Small intestine (tissue), 7 donors: ENCODE measurements around the gene DHODH. TPM values are rescaled to one million over a fixed set of nuclear protein-coding genes. Genes with fewer than 3 reads are reported as not detected.
A peak's percentile ranks its signal among the peaks of the same experiment; 100 is the strongest.
"Not testable (repeated sequence)": the region's sequence is repeated elsewhere in the genome, so short reads cannot be mapped to it uniquely, and the experiment has no call there.

Source experiments
- DNase-seq, 2 donors: peaks; one replicate each; pipeline versions ENCODE4 v3.0.0 to v3.0.0-alpha.2; 2013
- FAIRE-seq: peaks from 2 replicates; lab custom pipeline; 2012; peaks lifted over from hg19 to GRCh38; lab: Jason Lieb, UNC
- H3K27ac ChIP-seq, 3 donors: one replicate each; pipeline ENCODE4 v1.5.1; 2013; ENCODE audit warnings: low read length in 2 of 3, mild to moderate bottlenecking in 2 of 3, control low read depth in 1 of 3, inconsistent platforms in 1 of 3, low read depth in 1 of 3, moderate library complexity in 1 of 3
- H3K27me3 ChIP-seq, 3 donors: one replicate each; pipeline ENCODE4 v1.6.1; 2013; ENCODE audit warnings: low read length in 3 of 3, inconsistent platforms in 1 of 3; ENCODE audit not compliant: control insufficient read depth in 3 of 3, insufficient read depth in 3 of 3
- H3K36me3 ChIP-seq, 3 donors: one replicate each; pipeline ENCODE4 v1.6.1; 2013; ENCODE audit warnings: low read length in 3 of 3, inconsistent platforms in 1 of 3, low read depth in 1 of 3, mild to moderate bottlenecking in 1 of 3, moderate library complexity in 1 of 3; ENCODE audit not compliant: control insufficient read depth in 3 of 3, insufficient read depth in 2 of 3
- H3K4me1 ChIP-seq, 3 donors: one replicate each; pipeline ENCODE4 v1.6.1; 2013; ENCODE audit warnings: low read length in 2 of 3, inconsistent platforms in 1 of 3, low read depth in 1 of 3, mild to moderate bottlenecking in 1 of 3, moderate library complexity in 1 of 3; ENCODE audit not compliant: control insufficient read depth in 3 of 3, insufficient read depth in 2 of 3
- H3K4me3 ChIP-seq, 3 donors: one replicate each; pipeline ENCODE4 v1.5.1; 2013; ENCODE audit warnings: low read length in 3 of 3, control low read depth in 1 of 3, inconsistent platforms in 1 of 3, low read depth in 1 of 3, mild to moderate bottlenecking in 1 of 3, moderate library complexity in 1 of 3
- H3K9me3 ChIP-seq, 2 donors: one replicate each; pipeline ENCODE4 v1.6.1; 2013; ENCODE audit warnings: low read depth in 1 of 2, low read length in 1 of 2; ENCODE audit not compliant: control insufficient read depth in 2 of 2, insufficient read depth in 1 of 2
- WGBS, 3 donors: extraction: QIAGEN DNeasy Blood & Tissue Kit; methylation state at CpG; one replicate each; pipeline ENCODE4 v1.1.7; 2013; 5-methylcytosine and 5-hydroxymethylcytosine counted together
- polyA plus RNA-seq, 4 donors: library from polyadenylated mRNA; stranded (reverse) in 3 of 4; unstranded in 1 of 4; fragments of 200-250 nt in 3 of 4; fragments of 120-200 nt in 1 of 4; gene quantifications; one replicate each; pipeline versions ENCODE4 v1.2.1 to v1.2.3, GENCODE V29; 2013
- donor health status: healthy with polysubstance abuse.
- donor health status: control.
- donor health status: control.
- donor health status: Bipolar disorder and iron deficiency.
- donor health status: healthy.

The DHODH gene
- polyA plus RNA-seq, 4 donors: 1.1 to 8.3 (median 5.1) TPM

DNA sequence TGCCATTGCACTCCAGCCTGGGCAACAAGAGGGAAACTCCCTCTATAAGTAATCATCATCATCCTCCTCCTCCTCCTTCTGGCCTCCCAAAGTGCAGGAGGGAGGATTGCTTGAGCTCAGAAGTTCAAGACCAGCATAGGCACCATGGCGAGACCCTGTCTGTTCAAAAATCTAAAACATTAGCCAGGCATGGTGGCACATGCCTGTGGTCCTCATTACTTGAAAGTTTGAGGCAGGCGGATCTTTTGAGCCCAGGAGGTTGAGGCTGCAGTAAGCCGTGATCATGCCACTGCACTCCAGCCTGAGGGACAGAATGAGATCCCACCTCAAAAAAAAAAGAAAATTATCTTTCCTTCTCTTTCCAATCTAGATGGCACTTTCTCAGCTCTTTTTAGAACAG is 36.2 kb upstream of the DHODH start:
- 89 to 96% (median 93%) methylated on average over 3 of the region's 3 CpGs for WGBS, 3 donors
- FAIRE-seq: no peak
- Histone ChIP-seq H3K4me3 (no peak overlapping the region), H3K4me1 (no peaks in the 10 kb centered on the region), H3K9me3 (no peaks in the 10 kb centered on the region), H3K36me3 (no peaks in the 10 kb centered on the region), H3K27me3 (no peaks in the 10 kb centered on the region), H3K27ac (no peak overlapping the region)
- DNase-seq: no peak

GRCh38 chr16:71973001-71973400 is 35.5 kb upstream of the DHODH start:
- DNase-seq (no peak), FAIRE-seq (no peak)
- no peaks in the 10 kb centered on the region for H3K4me1 ChIP-seq
- H3K36me3 ChIP-seq: no peaks in the 10 kb centered on the region
- no peak overlapping the region for H3K4me3 ChIP-seq
- H3K27me3 ChIP-seq: no peaks in the 10 kb centered on the region
- no peak overlapping the region for H3K27ac ChIP-seq
- 64 to 84% (median 81%) methylated on average over 9 of the region's 9 CpGs for WGBS, 3 donors
- H3K9me3 ChIP-seq: no peaks in the 10 kb centered on the region

DNA sequence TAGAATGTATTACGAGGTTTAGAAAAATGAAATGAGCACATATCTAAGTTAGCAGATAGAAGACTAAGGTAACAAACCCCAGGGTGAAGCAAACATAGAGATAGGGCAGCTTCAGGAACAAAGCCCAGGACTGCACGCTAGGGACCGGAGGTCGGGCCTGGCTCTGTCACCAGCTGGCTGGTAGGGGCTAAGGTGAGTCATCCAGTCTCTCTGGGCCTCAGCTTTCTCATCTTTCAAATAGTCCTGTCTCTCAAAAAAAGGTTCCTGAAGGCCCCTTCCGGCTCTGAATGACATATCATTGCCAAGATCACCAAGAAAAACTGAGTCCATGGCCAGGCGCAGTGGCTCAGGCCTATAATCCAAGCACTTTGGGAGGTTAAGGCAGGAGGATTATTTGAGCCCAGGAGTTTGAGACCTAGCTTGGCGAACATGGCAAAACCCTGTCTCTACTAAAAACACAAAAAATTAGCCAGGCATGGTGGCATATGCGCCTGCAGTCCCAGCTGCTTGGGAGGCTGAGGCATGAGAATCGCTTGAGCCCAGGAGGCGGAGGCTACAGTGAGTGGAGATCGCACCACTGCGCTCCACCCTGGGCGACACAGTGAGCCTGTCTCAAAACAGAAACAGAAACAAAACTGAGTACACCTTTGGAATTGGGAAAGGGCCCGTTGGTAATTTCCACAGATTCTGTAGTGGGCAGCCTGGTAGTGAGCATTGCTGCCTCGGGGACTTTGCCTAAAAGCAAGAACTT is 34.3 kb upstream of the DHODH start:
- H3K27me3 ChIP-seq: no peaks in the 10 kb centered on the region

DNA sequence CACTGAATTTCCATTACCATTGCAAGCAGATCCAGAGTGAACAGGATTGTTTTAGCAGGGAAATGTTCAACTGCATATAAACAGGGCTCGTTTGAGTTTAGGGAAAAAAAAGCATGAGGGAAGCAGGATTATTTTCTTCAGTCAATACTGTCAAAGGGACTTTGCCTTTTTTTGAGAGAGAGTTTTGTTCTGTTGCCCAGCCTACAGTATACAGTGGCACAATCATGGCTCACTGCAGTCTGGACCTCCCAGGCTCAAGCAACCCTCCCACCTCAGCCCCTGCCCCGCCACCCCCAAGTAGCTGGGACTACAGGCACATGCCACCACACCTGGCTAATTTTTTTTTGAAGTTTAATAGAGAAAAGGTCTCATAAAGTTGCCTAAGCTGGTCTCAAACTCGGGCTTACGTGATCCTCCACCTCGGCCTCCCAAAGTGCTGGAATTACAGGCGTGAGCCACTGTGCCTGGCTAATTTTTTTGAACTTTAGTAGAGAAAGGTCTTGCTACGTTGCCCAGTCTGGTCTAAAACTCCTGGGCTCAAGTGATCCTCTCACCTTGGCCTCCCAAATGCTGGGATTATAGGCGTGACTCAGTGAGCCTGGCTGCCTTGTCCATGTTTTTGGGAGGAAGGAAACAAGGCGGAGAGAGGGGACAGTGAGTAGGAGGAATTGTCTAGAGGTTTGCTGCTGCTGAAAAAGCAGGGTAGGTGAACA is 23.1 kb upstream of the DHODH start:
- Histone ChIP-seq H3K4me1 (no peaks in the 10 kb centered on the region), H3K27me3 (no peaks in the 10 kb centered on the region), H3K36me3 (no peaks in the 10 kb centered on the region), H3K27ac (no peak overlapping the region), H3K9me3 (no peaks in the 10 kb centered on the region), H3K4me3 (no peak overlapping the region)
- FAIRE-seq (no peak), DNase-seq (no peak)
- WGBS, 3 donors: 72 to 74% (median 72%) methylated on average over 9 of the region's 9 CpGs

More for the DNA sequence above, 34.3 kb upstream of the DHODH start:
- FAIRE-seq: no peak
- Histone ChIP-seq H3K27ac (no peak overlapping the region), H3K4me3 (no peak overlapping the region), H3K36me3 (no peaks in the 10 kb centered on the region), H3K9me3 (no peaks in the 10 kb centered on the region), H3K4me1 (no peaks in the 10 kb centered on the region)
- DNase-seq: no peak
- WGBS, 3 donors: 80 to 86% (median 82%) methylated on average over 15 of the region's 15 CpGs

- Histone ChIP-seq H3K27me3 (no peaks in the 10 kb centered on the region), H3K27ac (no peak overlapping the region), H3K4me1 (no peaks in the 10 kb centered on the region), H3K36me3 (no peaks in the 10 kb centered on the region), H3K9me3 (no peaks in the 10 kb centered on the region), H3K4me3 (no peak overlapping the region)
- FAIRE-seq (no peak), DNase-seq (no peak)
- 27 to 52% (median 38%) methylated on average over 4 of the region's 4 CpGs for WGBS, 3 donors
These were observed 22.4 kb upstream of the DHODH start for GRCh38 chr16:71986131-71986530.

- Histone ChIP-seq H3K27me3 (no peaks in the 10 kb centered on the region), H3K4me3 (no peak overlapping the region), H3K36me3 (no peaks in the 10 kb centered on the region), H3K4me1 (no peaks in the 10 kb centered on the region), H3K27ac (no peak overlapping the region), H3K9me3 (no peaks in the 10 kb centered on the region)
- 57 to 67% (median 60%) methylated on average over 5 of the region's 5 CpGs for WGBS, 3 donors
- no peak for DNase-seq
- no peak for FAIRE-seq
These were observed 13.5 kb upstream of the DHODH start for GRCh38 chr16:71995038-71995437.

DNA sequence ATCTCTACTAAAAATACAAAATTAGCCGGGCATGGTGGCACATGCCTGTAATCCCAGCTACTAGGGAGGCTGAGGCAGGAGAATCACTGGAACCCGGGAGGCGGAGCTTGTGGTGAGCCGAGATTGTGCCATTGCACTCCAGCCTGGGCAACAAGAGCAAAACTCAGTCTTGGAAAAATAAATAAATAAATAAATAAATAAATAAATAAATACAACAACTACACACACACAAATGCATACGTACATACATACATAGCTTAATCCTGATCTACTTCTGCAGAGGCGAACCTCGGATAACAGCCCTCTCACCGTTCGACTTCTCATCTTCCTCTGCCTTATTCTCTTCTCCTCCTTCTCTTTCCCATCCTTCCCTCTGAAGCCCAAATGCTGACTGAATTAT is 11.0 kb upstream of the DHODH start:
- WGBS, 3 donors: 95 to 98% (median 95%) methylated on average over 9 of the region's 9 CpGs
- H3K36me3 ChIP-seq, H3K27me3 ChIP-seq, FAIRE-seq, H3K4me3 ChIP-seq, H3K9me3 ChIP-seq, DNase-seq, H3K4me1 ChIP-seq, H3K27ac ChIP-seq: not testable (repeated sequence)

DNA sequence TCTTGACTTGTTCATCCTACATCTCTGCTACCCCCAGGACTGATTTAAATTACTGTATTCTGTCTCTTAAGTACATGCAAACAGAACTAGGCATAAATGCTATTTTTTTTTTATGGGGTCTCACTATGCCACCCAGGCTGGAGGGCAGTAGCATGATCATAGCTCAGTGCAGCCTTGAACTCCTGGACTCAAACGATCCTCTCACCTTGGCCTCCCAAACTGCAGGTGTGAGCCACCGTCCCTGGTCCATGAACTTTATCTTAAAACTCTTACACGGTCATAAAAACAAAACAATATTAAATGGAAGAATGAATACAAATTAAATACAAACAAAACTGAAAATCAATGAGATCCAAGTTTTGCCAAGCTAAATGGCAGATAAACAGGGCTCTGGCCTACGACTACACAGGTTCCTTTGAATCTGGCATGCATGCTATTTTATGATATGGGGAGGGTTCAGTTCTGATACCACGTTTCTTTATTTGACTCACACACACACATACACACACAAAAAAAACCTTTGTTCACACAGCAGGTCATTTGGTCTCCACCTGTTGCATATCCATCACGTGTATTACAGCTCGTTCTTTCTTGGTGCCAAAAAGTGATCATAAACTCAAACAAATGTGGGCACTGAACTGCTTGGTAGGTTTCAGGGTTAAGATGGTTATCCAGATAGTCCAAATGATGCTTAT is 7.2 kb upstream of the DHODH start:
- Histone ChIP-seq H3K27ac (no peak overlapping the region), H3K4me3 (no peak overlapping the region), H3K27me3 (peaks cover 0 to 3% (median 0%) of the 10 kb centered on the region in 3 donors), H3K9me3 (no peaks in the 10 kb centered on the region), H3K4me1 (no peaks in the 10 kb centered on the region), H3K36me3 (no peaks in the 10 kb centered on the region)
- WGBS, 3 donors: 18 to 52% (median 26%) methylated on average over 7 of the region's 7 CpGs
- peak in 1 of 2 donors; percentile 46 for DNase-seq
- no peak for FAIRE-seq
